Tibial nerve (tissue), 4 donors: Measurements from ENCODE around the gene CYTH3.

Source experiments
- EP300 ChIP-seq, 2 donors: sonication (generic); formaldehyde crosslinking; IDR thresholded peaks; one replicate each; pipeline ENCODE4 v1.6.1; 2017; ENCODE audit warnings: antibody characterized with exemption in 2 of 2, mild to moderate bottlenecking in 1 of 2
- POLR2A ChIP-seq, 2 donors: fragments of 450-650 bp; IDR thresholded peaks; one replicate each; pipeline ENCODE4 v1.6.1; 2017; ENCODE audit warnings: antibody characterized with exemption in 2 of 2, mild to moderate bottlenecking in 2 of 2, moderate library complexity in 2 of 2
- TF ChIP-seq, protein P1 (sequence below), 5 experiments: fragments of 200-600 bp in 3 of 5; fragments of 450-650 bp in 2 of 5; sonication (generic) in 3 of 5; IDR thresholded peaks; one replicate each; pipeline ENCODE4 v1.5.1; 2016 to 2019; ENCODE audit warnings: antibody characterized with exemption in 5 of 5, mild to moderate bottlenecking in 3 of 5, moderate library complexity in 2 of 5

DNA sequence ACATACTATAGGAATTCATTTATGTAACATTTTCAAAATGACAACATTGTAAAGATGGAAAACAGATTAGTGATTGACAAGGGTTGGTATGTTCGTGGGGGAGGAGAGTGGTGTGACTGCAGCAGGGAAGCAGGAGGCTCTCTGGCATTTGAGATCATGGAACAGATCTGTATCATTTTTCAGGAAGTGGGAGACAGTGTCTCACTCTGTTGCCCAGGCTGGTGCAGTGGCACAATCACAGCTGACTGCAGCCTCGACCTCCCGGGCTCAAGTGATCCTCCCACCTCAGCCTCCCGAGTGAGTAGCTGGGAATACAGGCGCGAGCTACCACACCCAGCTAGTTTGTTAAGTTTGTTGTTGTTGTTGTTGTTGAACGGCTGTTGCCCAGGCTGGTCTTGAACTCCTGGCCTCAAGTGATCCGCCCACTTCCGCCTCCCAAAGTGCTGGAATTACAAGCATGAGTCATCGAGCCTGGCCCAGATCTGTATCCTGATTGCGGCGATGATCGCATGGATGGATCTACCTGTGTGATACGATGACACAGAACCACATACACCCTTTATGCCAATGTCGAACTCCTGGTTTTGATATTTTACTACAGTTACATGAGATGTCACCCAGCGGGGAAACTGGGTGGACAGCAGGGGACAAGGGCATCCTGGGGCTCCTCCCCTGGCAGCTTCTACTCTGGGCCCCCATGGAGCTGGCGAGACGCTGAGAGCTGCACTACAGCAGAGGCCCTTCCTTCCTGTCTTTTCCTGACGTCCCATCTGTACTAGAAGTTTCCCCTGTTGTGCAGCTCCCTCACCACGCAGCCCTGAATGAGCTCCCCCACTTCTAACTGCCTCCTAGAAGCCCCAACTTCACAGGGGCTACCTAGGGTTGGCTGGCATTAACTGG, 12.3 kb upstream of the CYTH3 start:
- TF ChIP-seq, protein P1, sequence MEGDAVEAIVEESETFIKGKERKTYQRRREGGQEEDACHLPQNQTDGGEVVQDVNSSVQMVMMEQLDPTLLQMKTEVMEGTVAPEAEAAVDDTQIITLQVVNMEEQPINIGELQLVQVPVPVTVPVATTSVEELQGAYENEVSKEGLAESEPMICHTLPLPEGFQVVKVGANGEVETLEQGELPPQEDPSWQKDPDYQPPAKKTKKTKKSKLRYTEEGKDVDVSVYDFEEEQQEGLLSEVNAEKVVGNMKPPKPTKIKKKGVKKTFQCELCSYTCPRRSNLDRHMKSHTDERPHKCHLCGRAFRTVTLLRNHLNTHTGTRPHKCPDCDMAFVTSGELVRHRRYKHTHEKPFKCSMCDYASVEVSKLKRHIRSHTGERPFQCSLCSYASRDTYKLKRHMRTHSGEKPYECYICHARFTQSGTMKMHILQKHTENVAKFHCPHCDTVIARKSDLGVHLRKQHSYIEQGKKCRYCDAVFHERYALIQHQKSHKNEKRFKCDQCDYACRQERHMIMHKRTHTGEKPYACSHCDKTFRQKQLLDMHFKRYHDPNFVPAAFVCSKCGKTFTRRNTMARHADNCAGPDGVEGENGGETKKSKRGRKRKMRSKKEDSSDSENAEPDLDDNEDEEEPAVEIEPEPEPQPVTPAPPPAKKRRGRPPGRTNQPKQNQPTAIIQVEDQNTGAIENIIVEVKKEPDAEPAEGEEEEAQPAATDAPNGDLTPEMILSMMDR (IDR thresholded peaks at IDR 0.05) = no peak
- no peak for TF ChIP-seq POLR2A (IDR thresholded peaks at IDR 0.05)
- TF ChIP-seq EP300 (IDR thresholded peaks at IDR 0.05) = no peak
